Coronary artery (tissue), 2 donors: Measurements from ENCODE around the gene DAPK1.
A peak's percentile ranks its signal among the peaks of the same experiment; 100 is the strongest.

ENCODE experiments used
- DNase-seq: peaks from one replicate; pipeline ENCODE4 v3.0.0-alpha.2; 2017; ENCODE audit warnings: low spot score
- H3K27ac ChIP-seq, 2 donors: fragments of 200-600 bp; sonication (generic); one replicate each; pipeline ENCODE4 v1.5.1; 2016 to 2019
- H3K4me3 ChIP-seq: fragments of 200-600 bp; sonication (generic); 2 replicates; pipeline ENCODE4 v1.5.1; 2016; ENCODE audit warnings: mild to moderate bottlenecking, moderate library complexity
- TF ChIP-seq, protein P1 (sequence below): fragments of 200-600 bp; sonication (generic); IDR thresholded peaks from one replicate; pipeline ENCODE4 v1.5.1; 2019; ENCODE audit warnings: antibody characterized with exemption

The DAPK1 gene

DNA sequence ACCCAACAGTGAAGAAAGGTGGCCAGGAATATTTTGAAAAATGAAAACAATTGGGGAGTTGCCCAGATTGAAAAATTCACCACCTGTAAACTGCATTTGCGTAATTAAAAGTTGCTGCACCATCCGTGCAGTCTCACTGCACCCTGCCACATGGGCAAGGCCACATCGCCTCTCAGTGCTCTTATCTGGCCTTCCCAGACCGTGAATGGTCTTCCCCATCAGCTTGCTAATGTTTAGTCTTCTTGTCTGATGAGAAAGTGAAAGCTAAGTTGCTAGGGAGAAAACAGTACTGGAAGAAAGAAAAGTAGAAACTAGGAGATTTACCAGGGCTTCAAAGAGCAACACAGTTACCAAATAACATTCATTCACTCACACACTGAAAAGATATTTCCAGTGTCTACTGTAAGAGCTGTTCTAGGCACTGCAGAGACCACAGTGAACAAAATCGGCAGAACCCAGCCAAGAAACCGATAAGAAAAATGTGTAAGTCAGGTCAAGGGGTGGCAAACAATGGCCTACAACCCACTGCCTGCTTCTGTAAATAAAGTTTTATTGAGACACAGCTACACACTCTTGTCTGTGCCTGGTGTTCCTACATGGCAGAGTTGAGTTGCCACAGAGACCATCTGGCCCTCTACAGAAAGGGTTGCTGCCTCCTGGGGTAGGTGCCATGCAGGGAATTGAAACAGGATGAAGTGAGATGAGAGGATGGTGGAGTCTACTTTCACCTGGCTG lies 177.1 kb downstream of the DAPK1 start:
- TF ChIP-seq, protein P1, sequence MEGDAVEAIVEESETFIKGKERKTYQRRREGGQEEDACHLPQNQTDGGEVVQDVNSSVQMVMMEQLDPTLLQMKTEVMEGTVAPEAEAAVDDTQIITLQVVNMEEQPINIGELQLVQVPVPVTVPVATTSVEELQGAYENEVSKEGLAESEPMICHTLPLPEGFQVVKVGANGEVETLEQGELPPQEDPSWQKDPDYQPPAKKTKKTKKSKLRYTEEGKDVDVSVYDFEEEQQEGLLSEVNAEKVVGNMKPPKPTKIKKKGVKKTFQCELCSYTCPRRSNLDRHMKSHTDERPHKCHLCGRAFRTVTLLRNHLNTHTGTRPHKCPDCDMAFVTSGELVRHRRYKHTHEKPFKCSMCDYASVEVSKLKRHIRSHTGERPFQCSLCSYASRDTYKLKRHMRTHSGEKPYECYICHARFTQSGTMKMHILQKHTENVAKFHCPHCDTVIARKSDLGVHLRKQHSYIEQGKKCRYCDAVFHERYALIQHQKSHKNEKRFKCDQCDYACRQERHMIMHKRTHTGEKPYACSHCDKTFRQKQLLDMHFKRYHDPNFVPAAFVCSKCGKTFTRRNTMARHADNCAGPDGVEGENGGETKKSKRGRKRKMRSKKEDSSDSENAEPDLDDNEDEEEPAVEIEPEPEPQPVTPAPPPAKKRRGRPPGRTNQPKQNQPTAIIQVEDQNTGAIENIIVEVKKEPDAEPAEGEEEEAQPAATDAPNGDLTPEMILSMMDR: no peak
- no peak overlapping the region for H3K27ac ChIP-seq
- DNase-seq: peak; percentile 46
- no peak overlapping the region for H3K4me3 ChIP-seq

DNA sequence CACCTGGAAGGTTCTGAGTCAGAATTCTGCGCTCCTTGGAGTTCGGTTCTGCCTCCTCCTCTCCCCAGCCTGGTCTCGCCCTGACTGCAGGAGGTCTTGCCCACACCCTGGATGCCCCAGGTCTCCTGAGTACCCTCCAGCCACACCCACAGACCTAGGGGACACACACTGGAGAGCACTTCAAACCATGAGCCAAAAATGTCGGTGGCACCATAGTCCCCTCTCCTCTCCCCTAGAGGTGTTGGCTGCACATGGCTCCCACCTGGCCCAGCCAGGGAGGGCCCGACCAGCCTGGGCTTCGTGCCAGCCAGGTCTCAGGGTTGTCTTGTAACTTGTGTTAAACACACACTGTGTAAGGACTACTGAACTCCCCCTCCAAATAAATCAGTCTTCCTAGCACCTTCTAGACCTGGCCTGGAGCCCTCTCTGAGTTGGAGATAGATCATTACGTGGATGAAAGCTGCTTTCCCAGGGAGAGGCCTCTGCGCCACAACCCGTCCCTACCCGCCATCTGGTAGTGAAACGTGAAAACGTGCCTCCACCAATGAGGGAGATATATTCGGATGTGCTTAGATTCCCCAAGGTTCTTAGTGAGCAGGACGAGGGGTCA lies 178.3 kb downstream of the DAPK1 start:
- DNase-seq: peak; percentile 67
- Histone ChIP-seq H3K27ac (no peak overlapping the region), H3K4me3 (no peak overlapping the region)
- TF ChIP-seq, protein P1: no peak

DNA sequence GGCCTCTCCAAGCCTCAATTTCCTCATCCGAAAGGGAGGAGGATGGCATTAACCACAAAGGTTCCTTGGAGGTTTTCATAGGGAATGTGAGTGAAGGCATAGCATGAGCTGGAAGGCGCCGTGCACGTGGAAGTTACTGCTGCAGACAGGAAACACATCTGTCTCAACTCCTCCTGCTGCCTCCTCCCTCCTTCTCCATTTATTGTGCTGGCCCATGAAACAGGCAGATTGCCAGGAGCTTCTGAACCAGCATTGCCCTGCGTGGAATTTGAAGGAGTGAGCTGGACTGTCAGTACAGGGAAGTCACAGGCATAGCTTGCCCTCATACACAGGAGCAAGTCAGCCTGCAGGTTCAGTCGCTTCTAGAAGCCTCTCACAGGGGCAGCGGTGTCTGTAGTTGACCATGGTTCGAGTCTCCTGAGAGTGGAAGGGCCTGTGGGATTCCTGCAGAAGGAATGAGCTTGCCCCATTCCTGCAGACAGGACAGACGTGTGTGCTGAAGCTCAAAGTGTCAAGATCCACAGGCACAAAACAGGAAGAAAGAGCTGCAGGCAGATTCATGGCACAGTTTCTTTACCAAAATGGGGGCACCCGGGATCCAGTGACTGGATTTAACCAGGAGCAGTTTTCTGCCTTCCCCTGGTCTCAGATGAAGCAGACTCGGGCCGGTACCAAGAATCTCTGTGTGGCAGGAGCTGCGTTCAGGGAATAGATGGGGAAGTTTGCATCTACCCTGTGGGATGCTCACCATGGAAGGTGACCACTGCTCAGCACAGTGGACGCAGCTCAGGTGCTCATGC lies 179.5 kb downstream of the DAPK1 start:
- DNase-seq: peak; percentile 72
- H3K4me3 ChIP-seq: no peak overlapping the region
- no peak overlapping the region for H3K27ac ChIP-seq
- TF ChIP-seq, protein P1: no peak

DNA sequence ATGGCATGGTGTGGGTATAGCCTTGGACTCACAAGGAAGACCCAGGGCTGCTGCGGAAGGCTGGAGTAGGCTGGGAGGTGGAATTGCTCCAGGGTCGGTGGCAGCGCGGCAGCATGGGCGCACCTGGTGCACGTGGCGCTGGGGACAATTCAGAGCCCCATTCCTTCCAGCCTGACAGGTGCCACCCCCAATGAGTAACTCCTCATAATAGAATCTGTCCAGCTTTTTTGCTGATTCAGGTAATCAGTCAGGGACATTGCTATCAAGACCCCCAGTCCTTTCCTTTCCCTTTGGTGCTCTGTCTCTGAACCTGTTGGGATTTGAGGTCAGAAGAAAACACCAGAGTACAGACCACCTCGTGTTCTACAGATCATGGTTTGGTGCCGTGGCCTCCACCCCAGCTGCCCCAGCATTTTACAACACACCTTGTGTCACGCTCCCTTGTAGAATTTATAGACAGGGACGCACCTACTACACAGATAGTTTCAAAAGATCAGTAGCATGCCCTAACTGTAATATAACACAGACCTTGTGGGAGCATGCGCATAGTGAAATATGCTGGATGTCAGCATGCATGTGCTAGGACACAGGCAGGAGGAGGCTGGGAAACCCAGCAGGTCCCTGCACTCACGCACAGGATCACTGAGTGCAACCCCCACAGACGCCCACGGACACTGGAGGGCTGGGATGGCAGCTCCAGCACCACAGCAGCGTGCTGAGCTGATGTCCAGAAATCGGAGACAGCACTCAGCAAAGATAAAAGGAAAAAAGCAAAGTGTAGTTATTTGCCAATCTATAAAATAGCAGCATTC lies 180.3 kb downstream of the DAPK1 start:
- Histone ChIP-seq H3K4me3 (no peak overlapping the region), H3K27ac (no peak overlapping the region)
- TF ChIP-seq, protein P1: no peak
- DNase-seq: peak; percentile 35

DNA sequence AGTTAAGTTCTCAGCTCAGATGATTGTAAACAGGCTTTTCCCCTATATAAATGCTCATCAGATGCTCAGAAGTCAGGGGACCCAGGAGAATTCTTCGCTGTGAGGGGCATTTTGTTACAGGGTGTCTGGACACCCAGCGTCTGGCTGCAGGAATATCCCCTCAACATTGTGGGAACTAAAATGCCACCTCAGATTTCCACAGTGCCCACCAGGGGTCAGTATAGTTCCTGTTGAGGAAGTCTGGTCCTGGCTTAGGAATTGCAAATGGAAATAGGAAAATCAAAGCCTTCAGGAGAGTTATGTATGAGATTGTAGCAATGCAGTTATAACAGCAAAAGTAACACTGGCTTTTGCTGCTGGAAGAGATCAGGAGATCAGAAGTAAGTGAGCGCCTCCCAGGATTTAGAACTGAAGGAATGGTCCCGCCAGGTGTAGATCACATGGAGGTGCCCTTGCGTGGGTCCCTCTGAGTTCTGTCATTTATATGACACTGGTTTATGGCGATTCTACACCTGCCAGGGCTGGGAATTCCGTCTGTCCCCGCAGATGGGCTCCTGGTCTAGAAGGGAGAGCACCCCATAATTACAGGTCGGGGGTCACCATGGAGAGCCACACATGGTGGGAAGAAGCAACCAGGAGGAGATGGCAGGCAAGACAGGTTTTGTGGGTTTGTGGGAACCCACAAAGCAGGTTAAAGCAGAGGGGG lies 181.1 kb downstream of the DAPK1 start:
- TF ChIP-seq, protein P1: peak; percentile 74
- peak; percentile 69 for DNase-seq

More for the DNA sequence above, 181.1 kb downstream of the DAPK1 start:
- no peak overlapping the region for H3K4me3 ChIP-seq
- no peak overlapping the region for H3K27ac ChIP-seq
